ENCODE data around the gene PARD3. TPM values are rescaled to one million over a fixed set of nuclear protein-coding genes. Genes with fewer than 3 reads are reported as not detected.
"Not testable (repeated sequence)": the region's sequence is repeated elsewhere in the genome, so short reads cannot be mapped to it uniquely, and the experiment has no call there.

Gene PARD3
- total RNA-seq, 3 donors from 2014 or later, result 48.2 to 93.7 (median 60.6) TPM

GRCh38 chr10:34444223-34445183, 370.6 kb downstream of the PARD3 start:
- intact Hi-C loops (cut with DNase I; ENCODE audit: low total_unique reads), result no loop called here

GRCh38 chr10:34439386-34439785, 375.7 kb downstream of the PARD3 start:
- DNase-seq (ENCODE audit: low spot score in 2 of 2); H3K9me3 ChIP-seq; H3K4me1 ChIP-seq; intact Hi-C loops (cut with DNase I; ENCODE audit: low total_unique reads); H3K36me3 ChIP-seq; H3K27me3 ChIP-seq; H3K27ac ChIP-seq; H3K4me3 ChIP-seq: not testable (repeated sequence)

More at GRCh38 chr10:34444223-34445183, 370.6 kb downstream of the PARD3 start:
- no peak overlapping the region for H3K4me3 ChIP-seq
- H3K9me3 ChIP-seq, result no peaks in the 10 kb centered on the region
- DNase-seq (ENCODE audit: low spot score in 2 of 2), result no peak
- no peaks in the 10 kb centered on the region for H3K4me1 ChIP-seq
- no peak for TF ChIP-seq POLR2A (IDR thresholded peaks at IDR 0.05)
- TF ChIP-seq CTCF (IDR thresholded peaks at IDR 0.05), result no peak
- no peak for TF ChIP-seq POLR2AphosphoS5 (IDR thresholded peaks at IDR 0.05)
- no peaks in the 10 kb centered on the region for H3K27me3 ChIP-seq
- H3K27ac ChIP-seq, result no peak overlapping the region
- H3K36me3 ChIP-seq, result no peaks in the 10 kb centered on the region

- intact Hi-C loops (cut with DNase I; ENCODE audit: low total_unique reads), result no loop called here
- Histone ChIP-seq H3K9me3 (no peaks in the 10 kb centered on the region), H3K36me3 (no peaks in the 10 kb centered on the region), H3K4me3 (no peak overlapping the region), H3K27me3 (no peaks in the 10 kb centered on the region), H3K4me1 (peaks cover 0 to 6% of the 10 kb centered on the region in 2 donors), H3K27ac (no peak overlapping the region)
- DNase-seq (ENCODE audit: low spot score in 2 of 2), result no peak
- TF ChIP-seq CTCF (IDR thresholded peaks at IDR 0.05) (no peak), POLR2AphosphoS5 (IDR thresholded peaks at IDR 0.05) (no peak), POLR2A (IDR thresholded peaks at IDR 0.05) (no peak)
These were observed 376.4 kb downstream of the PARD3 start for GRCh38 chr10:34438741-34439140.

GRCh38 chr10:34437906-34438305, 377.2 kb downstream of the PARD3 start:
- H3K27ac ChIP-seq, result no peak overlapping the region
- H3K4me3 ChIP-seq, result no peak overlapping the region
- no peaks in the 10 kb centered on the region for H3K27me3 ChIP-seq
- TF ChIP-seq CTCF (IDR thresholded peaks at IDR 0.05) (no peak), POLR2AphosphoS5 (IDR thresholded peaks at IDR 0.05) (no peak), POLR2A (IDR thresholded peaks at IDR 0.05) (no peak)
- no peak for DNase-seq (ENCODE audit: low spot score in 2 of 2)
- H3K9me3 ChIP-seq, result no peaks in the 10 kb centered on the region
- intact Hi-C loops (cut with DNase I; ENCODE audit: low total_unique reads), result no loop called here
- H3K4me1 ChIP-seq, result peaks cover 0 to 11% of the 10 kb centered on the region in 2 donors
- no peaks in the 10 kb centered on the region for H3K36me3 ChIP-seq

GRCh38 chr10:34434119-34434594, 380.9 kb downstream of the PARD3 start:
- intact Hi-C loops (cut with DNase I; ENCODE audit: low total_unique reads), result no loop called here
- no peak overlapping the region for H3K4me3 ChIP-seq
- TF ChIP-seq CTCF (IDR thresholded peaks at IDR 0.05), result no peak
- TF ChIP-seq POLR2A (IDR thresholded peaks at IDR 0.05), result no peak
- TF ChIP-seq POLR2AphosphoS5 (IDR thresholded peaks at IDR 0.05), result peak in 1 of 3 donors; percentile 31
- no peak for DNase-seq (ENCODE audit: low spot score in 2 of 2)
- no peaks in the 10 kb centered on the region for H3K9me3 ChIP-seq
- H3K27me3 ChIP-seq, result no peaks in the 10 kb centered on the region
- no peaks in the 10 kb centered on the region for H3K36me3 ChIP-seq
- no peak overlapping the region for H3K27ac ChIP-seq
- H3K4me1 ChIP-seq, result peaks cover 0 to 11% of the 10 kb centered on the region in 2 donors
